GM21717 (cell line): ENCODE data around the gene KIAA1755.

Source experiments
- ATAC-seq: cut with Tn5 transposase; IDR thresholded peaks from one replicate; pipeline ENCODE4 v1.9.1; 2021; ENCODE audit warnings: mild to moderate bottlenecking, moderate library complexity; ENCODE audit not compliant: unreplicated experiment

KIAA1755 gene

GRCh38 chr20:38187517-38187916, 73.0 kb downstream of the KIAA1755 start:
- no peak for ATAC-seq

GRCh38 chr20:38186788-38187221, 73.7 kb downstream of the KIAA1755 start:
- ATAC-seq = no peak

- ATAC-seq = no peak
Observed at GRCh38 chr20:38184101-38184500, 76.4 kb downstream of the KIAA1755 start.

- ATAC-seq = no peak
Observed at GRCh38 chr20:38181971-38182370, 78.6 kb downstream of the KIAA1755 start.

- ATAC-seq = peak; percentile 89
Observed at GRCh38 chr20:38181207-38181801, 79.2 kb downstream of the KIAA1755 start.

- ATAC-seq = no peak
Observed at GRCh38 chr20:38180781-38181180, 79.8 kb downstream of the KIAA1755 start.

- no peak for ATAC-seq
Observed at GRCh38 chr20:38179846-38180245, 80.7 kb downstream of the KIAA1755 start.

- no peak for ATAC-seq
Observed at GRCh38 chr20:38178581-38178980, 82.0 kb downstream of the KIAA1755 start.

GRCh38 chr20:38178065-38178491, 82.5 kb downstream of the KIAA1755 start:
- ATAC-seq = no peak

- ATAC-seq = no peak
Observed at GRCh38 chr20:38177201-38177600, 83.3 kb downstream of the KIAA1755 start.

- ATAC-seq = no peak
Observed at GRCh38 chr20:38175304-38176180, 85.0 kb downstream of the KIAA1755 start.

GRCh38 chr20:38173237-38174156, 87.0 kb downstream of the KIAA1755 start:
- ATAC-seq = no peak

- ATAC-seq = no peak
Observed at GRCh38 chr20:38172408-38172807, 88.1 kb downstream of the KIAA1755 start.

GRCh38 chr20:38171675-38172043, 88.9 kb downstream of the KIAA1755 start:
- no peak for ATAC-seq

- ATAC-seq = no peak
Observed at GRCh38 chr20:38170826-38171674, 89.5 kb downstream of the KIAA1755 start.

- no peak for ATAC-seq
Observed at GRCh38 chr20:38170219-38170825, 90.2 kb downstream of the KIAA1755 start.

GRCh38 chr20:38169636-38170193, 90.8 kb downstream of the KIAA1755 start:
- ATAC-seq = no peak

GRCh38 chr20:38168791-38169589, 91.5 kb downstream of the KIAA1755 start:
- no peak for ATAC-seq
